ENCODE results near the gene DPEP3. TPM values are rescaled to one million over a fixed set of nuclear protein-coding genes. Genes with fewer than 3 reads are reported as not detected.

Gene DPEP3
- polyA plus RNA-seq, 1 donor, result 0.09 TPM

- no peak for DNase-seq
Observed at GRCh38 chr16:67966549-67967182, 13.6 kb downstream of the DPEP3 start.

DNA sequence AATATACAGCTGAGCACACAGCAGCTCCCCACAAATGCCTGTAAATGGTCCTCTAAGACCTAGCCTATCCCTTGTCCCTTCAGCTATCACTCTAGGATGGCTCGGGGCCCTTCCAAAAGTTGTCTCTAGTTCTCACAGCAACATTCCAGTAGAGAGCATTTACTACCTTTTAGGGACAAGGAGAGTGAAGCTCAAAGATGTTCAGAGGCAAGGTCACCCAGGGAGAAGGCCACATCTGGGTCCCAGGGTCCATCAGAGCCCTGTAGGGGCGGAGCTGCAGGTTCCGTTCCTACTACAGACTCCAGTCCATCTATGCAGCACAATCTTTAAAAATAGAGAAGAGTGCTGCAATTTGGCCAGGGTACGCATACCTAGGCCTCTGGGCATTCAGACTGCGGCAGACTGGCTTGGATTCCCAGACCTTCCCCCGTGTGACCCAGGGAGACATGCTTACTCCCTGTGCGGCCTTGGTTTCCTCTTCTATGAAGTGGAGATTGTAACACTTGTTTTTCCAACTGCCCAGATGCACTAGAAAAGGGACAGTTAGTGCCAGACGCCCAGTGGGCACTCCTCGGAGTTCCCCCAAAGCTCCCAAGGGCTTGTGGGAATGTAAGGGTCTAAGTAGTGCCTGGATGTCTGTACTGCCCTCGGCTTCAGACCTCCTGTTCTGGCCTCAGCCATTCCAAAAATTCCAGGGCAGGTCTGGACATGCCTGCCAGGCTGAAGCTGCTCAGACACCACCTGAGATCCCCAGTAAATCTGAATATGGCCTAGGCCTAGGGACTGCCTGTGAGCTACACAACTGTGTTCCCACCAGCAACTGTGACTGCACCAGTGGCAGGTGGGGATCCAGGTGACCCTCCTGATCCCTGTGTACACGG is 14.4 kb downstream of the DPEP3 start:
- no peak for DNase-seq

GRCh38 chr16:67964477-67965131 is 15.7 kb downstream of the DPEP3 start:
- DNase-seq, result no peak

GRCh38 chr16:67963662-67964321 is 16.5 kb downstream of the DPEP3 start:
- DNase-seq, result no peak

GRCh38 chr16:67963292-67963661 is 17.0 kb downstream of the DPEP3 start:
- no peak for DNase-seq

DNA sequence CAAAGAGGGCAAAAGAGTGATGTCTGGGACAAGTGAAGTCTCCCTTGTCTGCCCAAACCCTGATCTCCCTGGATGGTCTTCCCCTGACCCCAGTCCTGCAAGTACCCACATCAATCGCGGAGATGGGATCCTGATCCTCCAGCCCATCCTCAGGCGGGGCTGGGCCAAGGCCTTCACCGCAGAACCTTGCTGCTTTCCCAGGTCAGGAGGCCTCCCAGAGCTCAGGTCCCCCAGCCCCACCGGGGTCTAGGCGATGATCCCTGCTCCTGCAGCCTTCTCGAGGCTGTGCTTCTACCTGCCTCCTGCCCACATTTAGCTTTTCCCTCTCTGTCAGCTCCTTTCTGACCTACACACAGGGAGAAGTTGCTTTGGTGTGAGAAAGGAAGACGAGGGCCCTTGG is 18.2 kb downstream of the DPEP3 start:
- no peak for DNase-seq

- no peak for DNase-seq
Observed at GRCh38 chr16:67961551-67961957, 18.7 kb downstream of the DPEP3 start.

- no peak for DNase-seq
Observed at GRCh38 chr16:67959536-67960329, 20.6 kb downstream of the DPEP3 start.

- DNase-seq, result no peak
Observed at GRCh38 chr16:67957622-67958021, 22.7 kb downstream of the DPEP3 start.

DNA sequence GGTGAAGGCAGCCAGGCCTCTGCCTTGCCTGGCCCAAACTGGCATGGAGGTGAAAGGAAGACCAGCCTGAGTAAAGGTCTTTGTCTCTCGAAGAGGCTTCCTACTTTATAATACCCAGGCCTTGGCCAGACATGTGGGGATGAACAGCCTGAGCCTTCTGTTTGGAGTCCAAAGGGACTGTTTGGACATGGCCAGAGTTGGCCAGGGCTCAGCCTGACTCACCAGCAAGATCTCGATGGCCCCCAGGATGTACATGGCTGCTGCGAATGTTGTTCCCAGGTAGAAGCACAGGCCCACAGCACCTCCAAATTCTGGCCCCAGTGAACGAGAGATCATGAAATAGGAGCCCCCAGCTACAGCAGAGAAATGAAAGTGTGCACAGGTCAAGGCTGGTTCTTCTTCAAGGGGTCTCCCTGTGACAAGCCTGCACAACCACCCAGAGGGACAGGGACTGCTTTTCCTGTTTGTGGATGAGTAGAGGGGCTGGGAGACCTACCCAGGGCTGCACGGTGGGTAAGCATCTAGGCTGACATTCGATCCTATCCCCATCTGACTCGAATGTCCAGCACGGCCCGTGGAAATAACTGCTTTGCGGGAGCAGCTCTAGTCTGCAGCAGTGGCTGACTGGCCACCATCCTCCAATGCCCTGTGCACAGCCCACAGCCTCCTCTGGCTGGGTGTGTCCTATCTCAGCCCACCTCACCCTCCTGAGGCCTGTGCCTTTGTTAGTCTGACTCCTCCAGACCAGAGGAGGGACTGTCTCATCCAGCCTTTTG is 25.7 kb downstream of the DPEP3 start:
- no peak for DNase-seq

GRCh38 chr16:67953641-67954375 is 26.5 kb downstream of the DPEP3 start:
- DNase-seq, result no peak

- no peak for DNase-seq
Observed at GRCh38 chr16:67951485-67951884, 28.8 kb downstream of the DPEP3 start.

GRCh38 chr16:67950335-67950843 is 29.9 kb downstream of the DPEP3 start:
- DNase-seq, result no peak

- no peak for DNase-seq
Observed at GRCh38 chr16:67949645-67950044, 30.7 kb downstream of the DPEP3 start.

DNA sequence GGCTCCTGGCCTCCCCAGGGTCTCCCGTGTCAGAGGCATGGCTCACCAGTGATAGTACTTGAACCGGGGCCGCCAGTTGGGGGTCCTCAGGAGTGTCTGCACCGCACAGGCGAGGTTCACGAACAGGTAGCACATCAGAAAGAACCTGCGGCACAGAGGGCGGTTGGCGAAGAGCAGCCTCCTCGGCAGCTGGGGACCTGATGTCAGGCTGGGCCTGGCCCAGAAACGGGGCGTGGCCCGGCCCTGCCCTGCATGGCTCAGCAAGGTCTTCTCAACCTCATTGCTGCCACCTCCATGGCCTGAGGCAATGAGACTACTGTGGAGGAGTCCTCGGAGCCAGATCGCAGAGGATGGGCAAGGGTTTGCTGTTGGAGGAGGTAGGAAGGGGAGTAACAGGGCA is 32.3 kb downstream of the DPEP3 start:
- DNase-seq, result no peak

DNA sequence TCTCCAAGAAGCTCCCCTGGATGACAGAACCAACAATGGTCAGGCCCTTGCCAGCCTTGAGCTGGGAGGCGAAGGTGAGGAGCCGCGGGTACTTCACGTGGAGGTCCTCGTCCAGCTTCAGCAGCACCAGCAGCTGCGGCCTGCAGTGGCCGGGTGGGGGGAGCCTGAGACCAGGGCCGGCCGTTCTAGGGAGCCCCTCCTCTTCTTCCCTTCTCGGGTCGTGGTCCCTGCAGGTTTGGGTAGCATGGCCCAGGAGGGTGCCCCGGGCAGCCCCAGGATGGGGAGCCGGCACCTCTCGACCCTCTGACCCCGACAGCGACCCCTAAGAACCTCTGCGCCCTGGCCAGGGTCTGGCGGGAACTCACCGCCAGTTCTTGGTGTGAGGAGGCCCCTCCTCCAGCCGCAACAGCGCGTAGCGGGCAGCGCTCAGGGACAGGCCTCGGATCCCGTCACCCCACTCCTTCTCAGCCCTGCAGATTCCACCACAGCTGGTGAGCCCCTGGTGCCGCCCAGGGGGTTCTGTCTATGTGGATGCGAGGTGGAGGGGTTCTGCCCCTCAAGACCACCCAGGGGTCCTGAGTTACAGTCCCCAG is 33.2 kb downstream of the DPEP3 start:
- DNase-seq, result no peak

DNA sequence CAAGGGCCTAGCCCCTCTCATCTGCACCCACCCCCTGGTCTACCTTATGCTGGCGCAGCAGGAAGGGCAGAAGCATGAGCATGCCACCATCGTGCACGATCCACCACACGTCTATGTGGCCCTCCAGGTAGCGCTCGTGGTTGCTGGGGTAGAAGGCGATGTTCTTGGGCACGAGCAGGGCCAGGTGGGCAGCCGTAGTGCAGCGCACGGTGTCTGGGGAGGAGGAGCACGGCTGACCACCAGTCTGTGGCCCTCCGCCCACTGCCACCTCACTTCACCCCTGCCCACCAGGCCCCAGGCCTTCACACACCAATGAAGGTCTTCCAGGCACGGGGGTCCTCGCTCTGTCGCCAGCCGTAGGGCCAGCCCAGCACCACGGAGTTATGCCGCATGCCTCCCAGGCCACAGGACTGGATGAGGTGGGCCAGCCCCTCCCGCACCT is 34.1 kb downstream of the DPEP3 start:
- no peak for DNase-seq

GRCh38 chr16:67945392-67945933 is 34.8 kb downstream of the DPEP3 start:
- DNase-seq, result no peak

- DNase-seq, result no peak
Observed at GRCh38 chr16:67944690-67945391, 35.5 kb downstream of the DPEP3 start.

Measured in hindlimb muscle (tissue), 1 donor.